ENCODE data around the gene POLA1.

Gene POLA1

DNA sequence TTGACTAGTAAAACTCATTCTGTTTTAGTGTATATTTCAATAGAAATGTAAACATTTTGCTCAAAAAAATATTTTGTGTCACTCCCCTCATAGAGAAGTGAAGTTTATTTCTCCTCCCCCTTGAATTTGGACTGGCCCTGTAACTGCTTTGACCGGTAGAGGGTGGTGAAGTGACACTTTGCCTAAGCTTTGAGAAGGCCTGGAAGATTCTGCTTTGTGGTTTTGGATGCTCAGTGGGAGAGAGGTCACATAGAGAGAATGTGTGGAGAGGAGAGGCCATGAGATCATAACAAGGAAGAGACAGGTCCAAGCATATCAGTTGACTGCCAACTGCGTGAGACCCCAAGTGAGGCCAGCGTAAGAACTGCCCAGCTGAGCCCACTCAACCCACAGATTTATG lies 341.2 kb downstream of the POLA1 start:
- no peak for DNase-seq

DNA sequence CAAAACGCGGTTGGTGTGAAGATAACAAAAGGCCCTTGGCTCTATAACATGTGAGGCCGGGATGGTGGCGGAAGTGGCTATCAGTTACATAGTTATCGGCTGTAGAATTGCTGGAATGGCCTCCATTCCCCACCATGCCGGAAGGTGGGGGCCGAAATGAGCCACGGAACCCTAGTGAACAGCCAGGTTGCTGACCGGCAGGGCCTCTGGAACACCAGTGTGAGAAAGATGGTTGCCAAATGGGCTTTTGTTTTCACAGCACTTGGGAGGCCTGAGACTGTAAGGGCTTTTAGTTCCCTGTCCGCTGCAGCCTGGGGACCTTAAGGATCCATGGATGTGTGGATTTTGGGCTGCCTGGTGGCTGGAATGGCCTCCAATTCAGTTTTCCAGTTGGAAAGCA lies 345.3 kb downstream of the POLA1 start:
- no peak for DNase-seq

DNA sequence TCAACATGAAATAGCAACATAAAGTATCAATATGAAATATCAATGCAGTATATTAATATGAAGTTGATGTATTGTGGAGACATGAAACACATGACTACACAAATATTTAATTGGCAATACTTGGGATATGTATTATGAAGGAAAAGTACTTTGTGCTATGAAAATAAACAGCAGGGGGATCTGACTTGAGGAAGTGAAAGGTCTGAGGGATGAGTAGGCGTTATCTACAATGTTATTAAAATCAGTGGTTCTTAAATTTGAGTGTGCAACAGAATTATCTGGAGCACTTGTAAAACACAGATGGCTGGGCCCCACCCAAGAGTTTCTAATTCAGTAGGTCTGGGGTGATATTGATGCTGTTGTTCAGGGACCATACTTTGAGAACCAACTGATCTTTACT lies 349.5 kb downstream of the POLA1 start:
- no peak for DNase-seq

All from stimulated activated CD4-positive, alpha-beta T cell treated with anti-CD3 and anti-CD28 coated beads, Interleukin-4, amount 100 ng/mL, for 1 hour (primary cell).